Neuronal stem cell (in vitro differentiated cells): ENCODE results near the gene GPR160.

Experiments
- DNase-seq: peaks from one replicate; pipeline ENCODE4 v3.0.0-alpha.2; 2013; ENCODE audit warnings: low spot score
- H2AFZ ChIP-seq: one replicate; pipeline ENCODE4 v1.6.1; 2013; ENCODE audit warnings: mild to moderate bottlenecking, low read length, inconsistent platforms
- H2AK5ac ChIP-seq: 2 replicates; pipeline ENCODE4 v1.6.1; 2013; ENCODE audit warnings: low read depth, mild to moderate bottlenecking, inconsistent platforms, low read length, moderate library complexity, mixed read lengths
- H2BK120ac ChIP-seq: 2 replicates; pipeline ENCODE4 v1.6.1; 2013; ENCODE audit warnings: low read depth, mild to moderate bottlenecking, inconsistent platforms, low read length, moderate library complexity, mixed read lengths
- H2BK12ac ChIP-seq: one replicate; pipeline ENCODE4 v1.6.1; 2013; ENCODE audit warnings: low read length, inconsistent platforms
- H2BK15ac ChIP-seq: 2 replicates; pipeline ENCODE4 v1.6.1; 2013; ENCODE audit warnings: mild to moderate bottlenecking, low read length, inconsistent platforms, mixed read lengths
- H2BK5ac ChIP-seq: one replicate; pipeline ENCODE4 v1.6.1; 2013; ENCODE audit warnings: inconsistent platforms, mild to moderate bottlenecking, low read length, moderate library complexity
- H3K14ac ChIP-seq: one replicate; pipeline ENCODE4 v1.6.1; 2013; ENCODE audit warnings: low read length, inconsistent platforms
- H3K18ac ChIP-seq: 2 replicates; pipeline ENCODE4 v1.6.1; 2013; ENCODE audit warnings: low read length, inconsistent platforms
- H3K23ac ChIP-seq: 2 replicates; pipeline ENCODE4 v1.6.1; 2013; ENCODE audit warnings: low read depth, mild to moderate bottlenecking, mixed read lengths, low read length, inconsistent platforms; ENCODE audit not compliant: poor library complexity
- H3K27ac ChIP-seq: replicated peaks from 3 replicates; pipeline ENCODE4 v1.5.1; 2013; ENCODE audit warnings: low read length, inconsistent platforms
- H3K27me3 ChIP-seq, 3 experiments: 2 replicates each; pipeline ENCODE4 v1.6.1; 2013; ENCODE audit warnings: low read length in 3 of 3, mild to moderate bottlenecking in 2 of 3, inconsistent platforms in 1 of 3, low read depth in 1 of 3, mixed read lengths in 1 of 3, moderate library complexity in 1 of 3; ENCODE audit not compliant: control insufficient read depth in 3 of 3, insufficient read depth in 3 of 3
- H3K36me3 ChIP-seq, 2 donors: replicated peaks in 1 of 2; 2 replicates each; pipeline ENCODE4 v1.6.1; 2013; ENCODE audit warnings: low read length in 2 of 2; ENCODE audit not compliant: control insufficient read depth in 2 of 2, insufficient read depth in 2 of 2
- H3K4ac ChIP-seq: 2 replicates; pipeline ENCODE4 v1.6.1; 2013; ENCODE audit warnings: inconsistent platforms, mild to moderate bottlenecking, low read length, moderate library complexity
- H3K4me1 ChIP-seq, 2 donors: 1 replicate in 1 of 2; 2 replicates in 1 of 2; pipeline ENCODE4 v1.6.1; 2013; ENCODE audit warnings: low read length in 2 of 2, low read depth in 1 of 2; ENCODE audit not compliant: control insufficient read depth in 2 of 2, insufficient read depth in 1 of 2
- H3K4me2 ChIP-seq: one replicate; pipeline ENCODE4 v1.6.1; 2013; ENCODE audit warnings: mild to moderate bottlenecking, low read length, inconsistent platforms; ENCODE audit not compliant: insufficient read depth, poor library complexity, severe bottlenecking
- H3K4me3 ChIP-seq, 2 donors: 2 replicates each; pipeline ENCODE4 v1.5.1; 2013; ENCODE audit warnings: low read length in 2 of 2, mild to moderate bottlenecking in 2 of 2, inconsistent platforms in 1 of 2, moderate library complexity in 1 of 2
- H3K79me1 ChIP-seq: one replicate; pipeline ENCODE4 v1.6.1; 2013; ENCODE audit warnings: low read depth, mild to moderate bottlenecking, inconsistent platforms, low read length, moderate library complexity
- H3K9ac ChIP-seq: one replicate; pipeline ENCODE4 v1.6.1; 2013; ENCODE audit warnings: mild to moderate bottlenecking, low read depth, low read length, inconsistent platforms; ENCODE audit not compliant: poor library complexity
- H3K9me3 ChIP-seq, 2 donors: replicated peaks in 1 of 2; 2 replicates each; pipeline versions ENCODE3 to v1.6.1; 2013; ENCODE audit warnings: low read length in 2 of 2, mild to moderate bottlenecking in 2 of 2, inconsistent platforms in 1 of 2, low read depth in 1 of 2, mixed read lengths in 1 of 2, moderate library complexity in 1 of 2; ENCODE audit not compliant: control insufficient read depth in 2 of 2, insufficient read depth in 1 of 2
- H4K8ac ChIP-seq: one replicate; pipeline ENCODE4 v1.6.1; 2013; ENCODE audit warnings: low read depth, mild to moderate bottlenecking, inconsistent platforms, low read length, moderate library complexity
- H4K91ac ChIP-seq: one replicate; pipeline ENCODE4 v1.6.1; 2013; ENCODE audit warnings: low read length, low read depth, mild to moderate bottlenecking, inconsistent platforms; ENCODE audit not compliant: poor library complexity
- WGBS, 2 donors: extraction: QIAGEN DNeasy Blood & Tissue Kit; methylation state at CpG; one replicate each; pipeline ENCODE4 v1.1.7; 2013; ENCODE audit warnings: missing lambda C conversion rate in 2 of 2, mixed read lengths in 1 of 2; ENCODE audit not compliant: insufficient read length in 2 of 2, insufficient replicate concordance in 1 of 2; ENCODE audit errors: extremely low coverage in 2 of 2; 5-methylcytosine and 5-hydroxymethylcytosine counted together

Gene GPR160

DNA sequence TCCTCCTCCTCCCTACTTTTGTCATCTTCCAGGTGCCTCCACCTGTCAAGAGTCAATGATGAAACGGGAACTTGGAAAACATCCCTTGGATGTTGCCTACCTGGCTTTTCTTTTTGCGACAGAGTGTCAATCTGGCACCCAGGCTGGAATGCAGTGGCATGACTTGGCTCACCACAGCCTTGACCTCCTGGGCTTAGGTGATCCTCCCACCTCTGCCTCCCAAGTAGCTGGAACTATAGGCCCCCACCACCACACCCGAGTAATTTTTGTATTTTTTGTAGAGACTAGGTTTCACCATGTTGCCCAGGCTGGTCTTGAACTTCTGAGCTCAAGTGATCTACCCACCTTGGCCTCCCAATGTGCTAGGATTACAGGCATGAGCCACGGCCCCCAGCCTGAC, 42.8 kb downstream of the GPR160 start:
- WGBS, 2 donors, result no CpG with 5 or more reads among the region's 4 CpGs
- Histone ChIP-seq H4K91ac (peak overlapping the region; percentile 59), H2BK5ac (no peak overlapping the region)

DNA sequence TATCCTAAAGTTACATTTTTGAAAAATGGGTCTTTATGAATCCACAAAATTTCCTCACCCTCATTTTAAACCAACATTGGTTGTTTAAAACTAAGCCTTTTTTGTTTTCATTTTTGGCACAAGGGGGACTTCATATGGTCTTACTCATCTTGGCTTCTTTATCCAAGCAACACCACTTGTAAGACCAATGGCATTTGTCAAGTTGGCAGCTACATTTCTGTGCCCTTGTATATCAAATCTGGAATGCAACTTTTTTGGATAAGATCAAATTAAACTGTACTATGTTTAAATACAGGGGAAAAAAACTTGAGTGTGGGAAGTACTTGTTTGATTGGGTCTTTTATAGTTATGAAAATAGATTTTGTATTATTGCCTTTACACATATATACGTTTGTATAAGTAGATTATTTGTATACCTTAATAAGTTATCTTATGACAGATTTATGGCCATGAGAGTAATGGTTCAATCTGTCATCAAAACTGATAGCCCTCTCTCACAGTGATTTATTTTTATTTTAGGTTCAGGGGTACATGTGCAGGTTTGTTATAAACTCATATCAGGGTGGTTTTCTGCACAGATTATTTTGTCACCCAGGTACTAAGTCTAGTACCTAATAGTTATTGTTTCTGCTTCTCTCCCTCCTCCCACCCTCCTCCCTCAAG, 43.4 kb downstream of the GPR160 start:
- H3K79me1 ChIP-seq, result no peaks in the 10 kb centered on the region
- H2AFZ ChIP-seq, result no peak overlapping the region
- H4K91ac ChIP-seq, result no peak overlapping the region
- peaks cover 0 to 3% of the 10 kb centered on the region in 2 donors for H3K4me1 ChIP-seq
- H3K14ac ChIP-seq, result no peak overlapping the region
- H3K36me3 ChIP-seq, result peaks cover 3 to 26% of the 10 kb centered on the region in 2 donors
- H2BK12ac ChIP-seq, result no peak overlapping the region
- H3K9me3 ChIP-seq, result peaks cover 0 to 2% of the 10 kb centered on the region in 2 donors
- WGBS, 2 donors, result no CpG with 5 or more reads among the region's 1 CpG
- no peak overlapping the region for H2BK15ac ChIP-seq
- H3K9ac ChIP-seq, result no peak overlapping the region
- no peak for DNase-seq
- no peak overlapping the region for H2AK5ac ChIP-seq
- H3K27ac ChIP-seq, result no peak overlapping the region
- H3K18ac ChIP-seq, result no peak overlapping the region
- H3K4me2 ChIP-seq, result no peak overlapping the region
- H3K23ac ChIP-seq, result no peak overlapping the region
- no peak overlapping the region for H4K8ac ChIP-seq
- no peak overlapping the region for H3K4me3 ChIP-seq
- no peak overlapping the region for H2BK120ac ChIP-seq
- no peaks in the 10 kb centered on the region for H3K27me3 ChIP-seq
- H2BK5ac ChIP-seq, result no peak overlapping the region
- H3K4ac ChIP-seq, result no peak overlapping the region

More for the DNA sequence above, 42.8 kb downstream of the GPR160 start:
- Histone ChIP-seq H3K4me1 (peaks cover 0 to 3% of the 10 kb centered on the region in 2 donors), H3K4me3 (no peak overlapping the region), H3K27ac (no peak overlapping the region), H3K4me2 (no peak overlapping the region), H2BK15ac (no peak overlapping the region), H2AFZ (no peak overlapping the region), H3K9me3 (peaks cover 0 to 2% of the 10 kb centered on the region in 2 donors), H2BK12ac (no peak overlapping the region), H3K27me3 (no peaks in the 10 kb centered on the region), H4K8ac (no peak overlapping the region), H3K23ac (no peak overlapping the region), H3K79me1 (no peaks in the 10 kb centered on the region), H2AK5ac (no peak overlapping the region), H3K18ac (no peak overlapping the region), H3K36me3 (peaks cover 3 to 20% of the 10 kb centered on the region in 2 donors), H3K4ac (no peak overlapping the region), H2BK120ac (no peak overlapping the region), H3K9ac (no peak overlapping the region), H3K14ac (no peak overlapping the region)
- DNase-seq, result no peak

DNA sequence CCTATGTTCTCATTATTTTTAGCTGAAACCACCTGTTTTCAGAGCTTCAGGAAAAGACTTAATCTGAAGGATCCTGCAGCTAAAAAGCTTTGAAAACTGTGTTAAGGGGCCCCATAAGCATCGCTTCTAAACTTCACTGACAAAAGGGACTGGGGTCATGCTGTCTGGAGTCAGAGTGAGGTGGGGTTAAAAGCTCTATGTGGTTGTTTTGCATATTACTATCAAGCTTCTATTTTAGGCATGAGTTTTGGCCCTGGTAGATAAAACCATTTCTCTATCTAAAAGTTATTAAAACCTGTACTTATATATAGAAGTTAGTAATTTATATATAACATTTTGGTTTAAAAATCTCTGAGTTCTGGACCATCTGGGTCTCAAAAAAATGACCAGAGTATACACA, 45.5 kb downstream of the GPR160 start:
- H3K18ac ChIP-seq, result no peak overlapping the region
- H3K23ac ChIP-seq, result no peak overlapping the region
- no peak overlapping the region for H4K91ac ChIP-seq
- no peak overlapping the region for H2BK12ac ChIP-seq
- H3K27me3 ChIP-seq, result no peaks in the 10 kb centered on the region
- no peak overlapping the region for H2AFZ ChIP-seq
- H3K9ac ChIP-seq, result no peak overlapping the region
- H2BK120ac ChIP-seq, result no peak overlapping the region
- no peak overlapping the region for H3K4me2 ChIP-seq
- no peak for DNase-seq
- H2BK5ac ChIP-seq, result no peak overlapping the region
- no peak overlapping the region for H2AK5ac ChIP-seq
- H3K14ac ChIP-seq, result no peak overlapping the region
- H3K36me3 ChIP-seq, result peaks cover 3 to 45% of the 10 kb centered on the region in 2 donors
- H4K8ac ChIP-seq, result no peak overlapping the region
- H2BK15ac ChIP-seq, result no peak overlapping the region
- H3K9me3 ChIP-seq, result no peaks in the 10 kb centered on the region
- WGBS, 2 donors, result no CpG with 5 or more reads among the region's 1 CpG
- no peak overlapping the region for H3K4me3 ChIP-seq
- H3K79me1 ChIP-seq, result no peaks in the 10 kb centered on the region
- peaks cover 0 to 3% of the 10 kb centered on the region in 2 donors for H3K4me1 ChIP-seq
- no peak overlapping the region for H3K27ac ChIP-seq
- no peak overlapping the region for H3K4ac ChIP-seq

DNA sequence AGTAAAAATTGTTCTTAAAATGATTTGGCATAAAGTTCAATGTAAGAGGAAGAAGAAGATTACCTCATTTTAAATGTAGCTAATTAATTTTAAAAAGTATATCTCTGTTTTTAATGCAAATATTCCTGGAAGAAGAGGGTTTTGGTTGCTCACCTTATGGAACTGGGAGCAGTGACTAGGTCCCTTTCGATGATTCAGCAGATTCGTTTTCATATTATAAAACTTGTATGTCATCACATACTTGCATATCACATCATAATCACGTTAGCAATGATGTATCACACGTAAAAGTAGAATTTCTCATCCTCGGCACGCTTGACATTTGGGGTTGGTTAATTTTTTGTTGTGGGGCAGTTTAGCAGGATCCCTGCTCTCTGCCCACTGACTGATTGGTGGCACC, 47.6 kb downstream of the GPR160 start:
- Histone ChIP-seq H3K18ac (no peak overlapping the region), H3K23ac (no peak overlapping the region), H3K4me1 (no peaks in the 10 kb centered on the region), H2BK5ac (no peak overlapping the region), H2BK120ac (no peak overlapping the region), H3K4me3 (no peak overlapping the region), H2BK15ac (no peak overlapping the region), H3K27me3 (no peaks in the 10 kb centered on the region), H3K36me3 (peaks cover 3 to 58% of the 10 kb centered on the region in 2 donors), H2AFZ (no peak overlapping the region), H2BK12ac (no peak overlapping the region), H3K4ac (no peak overlapping the region), H4K8ac (no peak overlapping the region), H3K14ac (no peak overlapping the region), H3K9ac (no peak overlapping the region), H3K4me2 (no peak overlapping the region), H3K79me1 (no peaks in the 10 kb centered on the region), H2AK5ac (no peak overlapping the region), H4K91ac (no peak overlapping the region), H3K9me3 (no peaks in the 10 kb centered on the region), H3K27ac (no peak overlapping the region)
- no peak for DNase-seq
- no CpG with 5 or more reads among the region's 6 CpGs for WGBS, 2 donors
